Central memory CD8-positive, alpha-beta T cell (primary cell): ENCODE data around the gene GAMT.

Experiments used
- ATAC-seq: fragments of 150-1000 bp; cut with Tn5 transposase; replicated peaks from 2 replicates; pipeline ENCODE4 v1.10.0; 2022; ENCODE audit warnings: mild to moderate bottlenecking, moderate FRiP score, moderate number of reproducible peaks; ENCODE audit not compliant: poor library complexity, severe bottlenecking; ENCODE audit errors: extremely low read depth
- DNase-seq, 2 donors: peaks; one replicate each; pipeline ENCODE4 v3.0.0; 2021; ENCODE audit warnings: low spot score in 2 of 2
- H3K27ac Mint-ChIP-seq: one replicate; pipeline ENCODE4 v1.8.0; 2022; ENCODE audit warnings: low read depth, mild to moderate bottlenecking, moderate library complexity, mixed read lengths
- H3K27me3 Mint-ChIP-seq: one replicate; pipeline ENCODE4 v1.8.0; 2022; ENCODE audit warnings: mixed read lengths
- H3K36me3 Mint-ChIP-seq: one replicate; pipeline ENCODE4 v1.8.0; 2022; ENCODE audit warnings: mild to moderate bottlenecking, moderate library complexity, mixed read lengths; ENCODE audit not compliant: insufficient read depth
- H3K4me1 Mint-ChIP-seq: one replicate; pipeline ENCODE4 v1.8.0; 2022; ENCODE audit warnings: mixed read lengths
- H3K4me3 Mint-ChIP-seq: one replicate; pipeline ENCODE4 v1.8.0; 2022; ENCODE audit warnings: mild to moderate bottlenecking, moderate library complexity, mixed read lengths
- H3K9me3 Mint-ChIP-seq: one replicate; pipeline ENCODE4 v1.8.0; 2022; ENCODE audit warnings: mixed read lengths

GAMT gene

GRCh38 chr19:1355568-1356507 lies 45.5 kb downstream of the GAMT start:
- no peak for DNase-seq
- H3K9me3 Mint-ChIP-seq, result no peaks in the 10 kb centered on the region
- ATAC-seq, result no peak
- H3K27ac Mint-ChIP-seq, result peak overlapping the region; percentile 79
- H3K36me3 Mint-ChIP-seq, result peaks cover 18% of the 10 kb centered on the region
- peak overlapping the region; percentile 92 for H3K4me3 Mint-ChIP-seq
- no peaks in the 10 kb centered on the region for H3K27me3 Mint-ChIP-seq
- peaks cover 9% of the 10 kb centered on the region for H3K4me1 Mint-ChIP-seq

GRCh38 chr19:1354970-1355567 lies 46.3 kb downstream of the GAMT start:
- ATAC-seq, result peak; percentile 57
- peaks cover 18% of the 10 kb centered on the region for H3K36me3 Mint-ChIP-seq
- peak overlapping the region; percentile 92 for H3K4me3 Mint-ChIP-seq
- H3K27me3 Mint-ChIP-seq, result no peaks in the 10 kb centered on the region
- H3K27ac Mint-ChIP-seq, result peak overlapping the region; percentile 79
- H3K4me1 Mint-ChIP-seq, result peaks cover 9% of the 10 kb centered on the region
- H3K9me3 Mint-ChIP-seq, result no peaks in the 10 kb centered on the region
- DNase-seq, result no peak

- no peaks in the 10 kb centered on the region for H3K27me3 Mint-ChIP-seq
- DNase-seq (no peak), ATAC-seq (no peak)
- H3K4me3 Mint-ChIP-seq, result peak overlapping the region; percentile 25
- no peaks in the 10 kb centered on the region for H3K9me3 Mint-ChIP-seq
- H3K36me3 Mint-ChIP-seq, result peaks cover 11% of the 10 kb centered on the region
- H3K4me1 Mint-ChIP-seq, result peaks cover 9% of the 10 kb centered on the region
- no peak overlapping the region for H3K27ac Mint-ChIP-seq
Measured at GRCh38 chr19:1353144-1353543, 48.2 kb downstream of the GAMT start.

- Mint-ChIP-seq H3K4me3 (no peak overlapping the region), H3K9me3 (no peaks in the 10 kb centered on the region), H3K36me3 (peaks cover 11% of the 10 kb centered on the region), H3K4me1 (peaks cover 9% of the 10 kb centered on the region), H3K27ac (no peak overlapping the region), H3K27me3 (no peaks in the 10 kb centered on the region)
- ATAC-seq (no peak), DNase-seq (no peak)
Measured at GRCh38 chr19:1351381-1351851, 49.9 kb downstream of the GAMT start.

- DNase-seq, result no peak
- Mint-ChIP-seq H3K4me1 (peaks cover 7% of the 10 kb centered on the region), H3K27me3 (no peaks in the 10 kb centered on the region), H3K36me3 (peaks cover 11% of the 10 kb centered on the region), H3K4me3 (no peak overlapping the region), H3K27ac (no peak overlapping the region), H3K9me3 (no peaks in the 10 kb centered on the region)
- no peak for ATAC-seq
Measured at GRCh38 chr19:1350867-1351266, 50.5 kb downstream of the GAMT start.

GRCh38 chr19:1349211-1349610 lies 52.1 kb downstream of the GAMT start:
- H3K9me3 Mint-ChIP-seq, result no peaks in the 10 kb centered on the region
- no peaks in the 10 kb centered on the region for H3K4me1 Mint-ChIP-seq
- no peaks in the 10 kb centered on the region for H3K27me3 Mint-ChIP-seq

More at GRCh38 chr19:1349211-1349610, 52.1 kb downstream of the GAMT start:
- Mint-ChIP-seq H3K4me3 (no peak overlapping the region), H3K27ac (no peak overlapping the region), H3K36me3 (peaks cover 1% of the 10 kb centered on the region)
- no peak for DNase-seq
- no peak for ATAC-seq
